LNCAP (cell line): ENCODE data around the gene SRP68.
A peak's percentile ranks its signal among the peaks of the same experiment; 100 is the strongest.

Source experiments
- CTCF ChIP-seq: fragments of 450-650 bp; IDR thresholded peaks from 2 replicates; pipeline ENCODE4 v1.5.1; 2017; ENCODE audit warnings: mild to moderate bottlenecking

Gene SRP68

GRCh38 chr17:76009969-76010661, 62.2 kb downstream of the SRP68 start:
- TF ChIP-seq CTCF, result no peak

- no peak for TF ChIP-seq CTCF
These were observed 62.9 kb downstream of the SRP68 start for GRCh38 chr17:76009447-76009846.

DNA sequence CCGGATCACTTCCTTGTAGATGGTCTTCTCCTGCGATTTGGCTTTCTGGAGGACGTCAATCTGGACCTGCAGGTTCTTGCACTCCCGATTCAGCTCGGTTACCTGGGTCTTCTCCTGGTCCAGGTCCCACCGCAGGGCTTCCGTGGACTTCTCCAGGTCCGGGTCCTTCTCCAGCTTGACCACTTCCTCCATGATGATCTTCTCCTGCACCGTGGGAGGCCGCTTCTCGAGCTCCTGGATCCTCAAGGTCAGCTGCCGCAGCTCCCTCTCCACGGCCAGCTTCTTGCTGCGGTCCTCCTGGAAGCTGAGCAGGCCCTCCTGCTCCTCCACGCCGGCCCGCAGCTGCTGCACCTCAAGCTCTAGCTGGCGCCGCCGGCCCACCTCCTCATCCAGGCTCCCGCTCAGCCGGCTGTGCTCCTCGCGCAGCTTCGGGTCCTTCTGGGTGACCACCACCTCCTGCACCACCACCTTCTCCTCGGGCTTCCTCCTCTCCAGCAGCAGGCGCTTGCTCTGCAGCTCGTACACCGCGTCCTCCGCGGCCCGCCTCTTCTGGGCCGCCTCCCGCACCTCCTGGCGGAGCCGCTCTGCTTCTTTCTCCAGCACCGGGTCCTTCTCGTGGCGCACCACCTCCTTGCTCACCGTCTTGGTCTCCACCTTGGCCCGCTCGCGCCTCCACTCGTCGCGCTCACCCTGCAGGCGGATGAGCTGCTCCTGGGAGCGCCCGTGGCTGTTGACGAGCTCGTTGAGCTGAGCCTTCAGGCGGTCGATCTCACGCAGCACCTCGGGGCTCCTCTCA, 63.5 kb downstream of the SRP68 start:
- no peak for TF ChIP-seq CTCF

DNA sequence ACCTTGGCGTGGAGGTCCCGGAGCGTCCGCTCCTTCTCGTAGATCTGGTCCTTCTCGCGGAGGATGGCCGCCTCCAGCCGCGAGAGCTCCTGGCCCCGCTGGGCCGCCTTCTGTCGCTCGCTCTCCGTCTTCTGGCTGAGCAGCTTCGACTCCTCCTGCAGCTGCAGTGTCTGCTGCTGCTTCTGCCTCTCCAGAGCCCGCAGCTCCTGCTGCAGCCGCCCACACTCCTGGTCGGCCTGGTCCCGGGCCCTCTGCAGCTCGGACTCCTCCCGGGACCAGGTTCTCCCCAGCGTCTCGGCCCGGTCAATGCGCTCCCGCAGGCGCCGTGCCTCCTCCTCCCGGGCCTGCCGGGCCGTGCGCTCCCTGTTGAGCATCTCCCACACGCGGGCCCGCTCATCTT, 64.1 kb downstream of the SRP68 start:
- TF ChIP-seq CTCF, result no peak

DNA sequence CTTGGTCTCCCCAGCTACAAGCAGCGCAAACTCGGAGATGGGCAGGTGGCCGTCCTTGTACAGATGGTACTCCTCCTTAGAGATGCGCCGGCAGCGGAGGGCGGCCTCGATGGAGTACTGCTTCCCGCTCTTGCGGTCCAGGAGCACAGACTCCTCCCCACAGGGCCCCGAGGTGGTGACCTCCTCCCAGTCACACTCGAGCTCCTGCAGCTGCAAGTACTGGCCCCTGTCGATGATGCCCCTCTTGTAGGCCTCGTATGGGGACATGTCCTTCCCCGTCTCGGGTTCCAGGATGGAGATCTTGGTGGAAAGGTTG, 64.5 kb downstream of the SRP68 start:
- TF ChIP-seq CTCF, result no peak

GRCh38 chr17:76007131-76007849, 65.0 kb downstream of the SRP68 start:
- TF ChIP-seq CTCF, result no peak

DNA sequence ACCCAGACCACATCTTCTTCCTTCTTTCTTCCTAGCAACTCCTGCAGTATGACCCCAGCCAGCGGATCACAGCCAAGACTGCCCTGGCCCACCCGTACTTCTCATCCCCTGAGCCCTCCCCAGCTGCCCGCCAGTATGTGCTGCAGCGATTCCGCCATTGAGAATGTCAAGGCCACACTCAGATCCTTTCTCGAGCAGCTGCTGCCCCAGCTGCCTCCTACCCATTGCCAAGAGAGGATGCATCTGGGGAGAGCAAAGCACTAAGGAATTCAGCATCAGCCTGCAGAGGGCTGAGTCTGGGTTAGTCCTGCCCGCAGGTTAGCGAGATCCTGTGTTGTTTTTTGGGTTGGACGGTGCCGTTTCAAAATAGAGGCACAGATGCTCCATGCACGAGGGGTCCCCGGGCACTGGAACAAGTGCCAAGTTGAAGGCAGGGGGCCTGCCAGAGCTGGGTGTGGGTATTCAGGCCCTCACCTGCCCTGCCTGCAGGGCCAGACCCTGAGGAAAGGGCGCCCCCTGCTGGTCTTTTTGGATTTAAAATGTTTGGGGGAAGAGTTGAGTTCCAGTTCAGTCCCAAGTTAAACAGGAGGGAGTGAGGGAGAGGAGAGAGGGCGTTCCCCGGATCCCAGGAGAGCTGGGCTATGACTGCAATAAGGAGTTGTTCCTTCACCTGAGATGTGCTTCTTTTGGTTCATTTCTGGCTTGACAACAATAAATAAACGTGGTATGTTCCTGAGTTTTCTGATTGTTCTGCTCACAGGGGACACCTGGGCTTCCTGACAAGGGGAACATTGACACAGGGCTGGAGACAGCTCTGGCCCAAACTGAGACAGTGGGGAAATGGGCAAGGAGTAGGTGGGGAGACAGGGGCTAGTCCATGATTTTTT, 66.8 kb downstream of the SRP68 start:
- peak; percentile 80 for TF ChIP-seq CTCF
